Measurements from ENCODE around the gene FRMD4A.

DNA sequence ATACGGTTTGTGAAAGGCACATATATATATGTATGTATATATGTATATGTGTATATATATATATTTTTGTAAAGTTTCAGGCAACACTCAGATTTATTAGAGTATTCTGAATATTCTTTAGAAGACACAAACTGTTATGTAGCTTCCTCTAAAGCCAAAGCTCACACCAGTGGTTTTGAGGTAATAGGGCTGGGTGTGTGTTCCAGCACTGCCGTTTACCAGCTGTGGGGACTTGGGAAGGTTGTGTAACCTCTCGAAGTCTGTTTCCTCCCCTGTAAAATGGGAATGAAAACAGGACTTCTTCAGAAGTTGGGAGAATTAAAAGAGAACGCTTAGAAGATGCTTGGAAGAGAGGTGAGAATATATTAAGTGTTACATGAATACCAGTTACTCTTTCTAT is 649.2 kb downstream of the FRMD4A start:
- TF ChIP-seq POLR2A (IDR thresholded peaks at IDR 0.05; ENCODE audit: low read depth, low read length) (no peak), POLR2AphosphoS5 (IDR thresholded peaks at IDR 0.05; ENCODE audit: low read depth, low read length) (no peak), PAX5 (IDR thresholded peaks at IDR 0.05; ENCODE audit: insufficient read depth, low read length, severe bottlenecking) (no peak), TAF1 (IDR thresholded peaks at IDR 0.05; ENCODE audit: low read depth, low read length) (no peak)
